ENCODE results near the gene CFAP46. TPM values are rescaled to one million over a fixed set of nuclear protein-coding genes. Genes with fewer than 3 reads are reported as not detected.

CFAP46 gene
- total and polyA plus RNA-seq, 2 experiments from 2014 or later = 2.2 to 2.4 TPM

DNA sequence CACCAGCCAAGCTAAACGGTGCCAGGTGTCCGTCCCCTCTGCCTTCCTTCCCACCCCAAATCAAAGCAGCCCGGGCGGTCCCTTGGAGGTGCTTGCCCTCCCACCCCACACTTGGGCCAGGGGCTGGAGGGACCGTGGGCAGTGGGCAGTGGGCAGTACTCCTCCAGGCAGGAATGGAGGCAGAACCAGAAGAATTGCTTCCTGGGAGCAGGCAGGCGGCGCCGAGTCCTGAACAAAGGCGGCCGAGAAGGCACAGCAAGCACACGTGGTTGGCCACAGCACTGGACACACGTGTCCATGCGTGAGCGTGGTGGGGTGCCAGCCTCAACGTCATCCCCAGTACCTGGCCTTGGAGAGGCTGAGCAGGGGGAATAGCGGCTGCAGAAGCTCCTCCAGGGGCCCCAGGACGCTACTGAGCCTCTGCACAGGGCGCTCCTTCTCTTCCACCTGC lies 108.0 kb downstream of the CFAP46 start:
- Histone ChIP-seq H3K4me1 (ENCODE audit: insufficient read depth) (no peaks in the 10 kb centered on the region), H3K27ac (no peak overlapping the region), H3K27me3 (peaks cover 21% of the 10 kb centered on the region)

DNA sequence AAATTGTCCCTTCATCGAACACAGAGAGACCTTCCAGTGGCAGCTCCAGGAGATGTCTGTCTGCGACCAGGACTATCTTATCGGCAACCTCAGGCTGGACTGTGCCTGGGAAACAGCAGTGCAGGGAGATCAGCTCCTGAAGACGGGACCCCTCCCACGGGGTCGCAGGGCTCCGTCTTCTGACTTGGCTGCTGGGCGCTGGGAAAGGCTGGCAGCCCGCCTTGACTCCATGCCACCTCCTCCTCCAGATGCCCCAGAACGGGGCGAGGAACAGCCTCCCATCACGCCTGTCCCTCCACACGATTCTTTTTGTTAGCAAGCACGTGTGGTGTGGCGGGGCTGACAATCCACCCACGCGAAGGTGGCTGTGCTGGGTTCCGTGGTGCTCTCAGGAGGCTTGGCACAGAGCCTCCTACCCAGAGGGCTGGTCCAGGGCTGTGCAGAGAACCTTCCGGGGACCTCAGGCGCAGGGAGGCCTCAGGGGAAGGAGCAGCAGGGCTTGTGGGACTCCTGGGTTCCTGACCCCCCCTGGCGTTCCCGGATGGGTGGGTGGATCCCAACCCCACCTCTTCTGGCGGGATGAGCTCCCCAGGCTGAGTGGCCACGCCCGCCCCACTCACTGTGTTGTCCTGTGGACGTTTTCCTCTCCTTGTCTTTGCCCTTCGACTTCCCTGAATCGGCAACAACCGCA lies 108.8 kb downstream of the CFAP46 start:
- Histone ChIP-seq H3K4me3 (no peak overlapping the region), H3K79me2 (no peaks in the 10 kb centered on the region), H3K4me1 (ENCODE audit: insufficient read depth) (no peaks in the 10 kb centered on the region), H3K9me2 (replicated peaks; ENCODE audit: insufficient read depth) (no peaks in the 10 kb centered on the region), H3K9me3 (ENCODE audit: low read depth) (no peaks in the 10 kb centered on the region), H2AFZ (no peak overlapping the region), H4K20me1 (ENCODE audit: insufficient read depth, poor library complexity, severe bottlenecking) (no peaks in the 10 kb centered on the region), H3K36me3 (replicated peaks; ENCODE audit: insufficient read depth, low read depth) (no peaks in the 10 kb centered on the region), H3K27ac (no peak overlapping the region), H3K27me3 (peaks cover 21% of the 10 kb centered on the region), H3K4me2 (no peak overlapping the region)
- WGBS (ENCODE audit: low lambda C conversion rate, missing lambda C conversion rate) = 85% methylated on average over 29 of the region's 29 CpGs
- DNase-seq (ENCODE audit: low spot score) = no peak
- no peak for TF ChIP-seq EZH2phosphoT487 (IDR thresholded peaks at IDR 0.05; ENCODE audit: low read depth, severe bottlenecking, unreplicated experiment)
- TF ChIP-seq, protein P1, sequence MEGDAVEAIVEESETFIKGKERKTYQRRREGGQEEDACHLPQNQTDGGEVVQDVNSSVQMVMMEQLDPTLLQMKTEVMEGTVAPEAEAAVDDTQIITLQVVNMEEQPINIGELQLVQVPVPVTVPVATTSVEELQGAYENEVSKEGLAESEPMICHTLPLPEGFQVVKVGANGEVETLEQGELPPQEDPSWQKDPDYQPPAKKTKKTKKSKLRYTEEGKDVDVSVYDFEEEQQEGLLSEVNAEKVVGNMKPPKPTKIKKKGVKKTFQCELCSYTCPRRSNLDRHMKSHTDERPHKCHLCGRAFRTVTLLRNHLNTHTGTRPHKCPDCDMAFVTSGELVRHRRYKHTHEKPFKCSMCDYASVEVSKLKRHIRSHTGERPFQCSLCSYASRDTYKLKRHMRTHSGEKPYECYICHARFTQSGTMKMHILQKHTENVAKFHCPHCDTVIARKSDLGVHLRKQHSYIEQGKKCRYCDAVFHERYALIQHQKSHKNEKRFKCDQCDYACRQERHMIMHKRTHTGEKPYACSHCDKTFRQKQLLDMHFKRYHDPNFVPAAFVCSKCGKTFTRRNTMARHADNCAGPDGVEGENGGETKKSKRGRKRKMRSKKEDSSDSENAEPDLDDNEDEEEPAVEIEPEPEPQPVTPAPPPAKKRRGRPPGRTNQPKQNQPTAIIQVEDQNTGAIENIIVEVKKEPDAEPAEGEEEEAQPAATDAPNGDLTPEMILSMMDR (IDR thresholded peaks at IDR 0.05; ENCODE audit: poor library complexity) = no peak
- no peak for TF ChIP-seq EZH2 (IDR thresholded peaks at IDR 0.05; ENCODE audit: borderline replicate concordance)

More for the DNA sequence above, 108.0 kb downstream of the CFAP46 start:
- Histone ChIP-seq H2AFZ (no peak overlapping the region), H3K9me3 (ENCODE audit: low read depth) (no peaks in the 10 kb centered on the region), H4K20me1 (ENCODE audit: insufficient read depth, poor library complexity, severe bottlenecking) (no peaks in the 10 kb centered on the region), H3K79me2 (no peaks in the 10 kb centered on the region), H3K36me3 (replicated peaks; ENCODE audit: insufficient read depth, low read depth) (no peaks in the 10 kb centered on the region), H3K4me3 (no peak overlapping the region), H3K4me2 (no peak overlapping the region), H3K9me2 (replicated peaks; ENCODE audit: insufficient read depth) (no peaks in the 10 kb centered on the region)
- DNase-seq (ENCODE audit: low spot score) = no peak
- WGBS (ENCODE audit: low lambda C conversion rate, missing lambda C conversion rate) = 95% methylated on average over 17 of the region's 18 CpGs
- TF ChIP-seq EZH2 (IDR thresholded peaks at IDR 0.05; ENCODE audit: borderline replicate concordance) = no peak
- TF ChIP-seq, protein P1 (IDR thresholded peaks at IDR 0.05; ENCODE audit: poor library complexity) = no peak
- TF ChIP-seq EZH2phosphoT487 (IDR thresholded peaks at IDR 0.05; ENCODE audit: low read depth, severe bottlenecking, unreplicated experiment) = no peak

DNA sequence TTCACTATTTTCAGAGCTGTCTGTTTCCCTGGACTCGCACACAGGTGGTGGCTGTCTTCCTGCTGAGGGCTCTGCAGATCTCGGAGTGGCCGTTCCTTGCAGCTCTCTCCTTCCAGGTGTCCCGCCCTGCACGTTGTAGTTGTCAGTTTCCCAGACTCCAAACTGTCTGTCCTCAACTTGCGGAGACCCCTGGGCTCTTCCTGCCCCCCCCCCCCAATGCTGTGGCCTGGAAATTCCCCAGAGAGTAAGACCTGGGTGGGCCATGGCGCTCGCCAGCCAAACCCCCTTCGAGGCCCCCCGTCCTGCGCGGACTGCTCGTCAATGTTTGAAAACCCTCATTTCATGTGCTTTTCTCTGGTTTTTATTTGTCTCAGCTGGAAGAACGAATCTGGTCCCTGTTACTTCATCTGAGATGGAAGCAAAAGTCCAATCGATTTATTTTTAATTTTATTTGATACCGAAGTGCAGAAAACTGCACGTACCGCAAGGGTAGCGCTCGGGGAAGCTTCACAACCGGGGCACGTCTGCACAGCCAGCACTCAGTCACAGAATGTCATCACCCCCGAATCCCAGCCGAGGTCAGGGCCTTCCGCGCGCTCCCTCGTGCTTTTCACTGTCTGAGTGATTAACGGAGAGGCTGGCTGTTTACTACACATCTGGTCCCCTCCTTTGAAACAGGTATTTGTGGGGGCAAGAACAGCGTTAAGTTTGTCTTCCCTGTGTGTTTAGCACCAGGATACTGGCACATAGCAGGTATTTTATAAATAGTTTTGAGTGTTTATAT lies 110.0 kb downstream of the CFAP46 start:
- Histone ChIP-seq H2AFZ (no peak overlapping the region), H3K4me2 (no peak overlapping the region), H3K9me2 (replicated peaks; ENCODE audit: insufficient read depth) (no peaks in the 10 kb centered on the region), H3K9me3 (ENCODE audit: low read depth) (no peaks in the 10 kb centered on the region), H3K27ac (no peak overlapping the region), H3K4me1 (ENCODE audit: insufficient read depth) (no peaks in the 10 kb centered on the region), H3K36me3 (replicated peaks; ENCODE audit: insufficient read depth, low read depth) (no peaks in the 10 kb centered on the region), H4K20me1 (ENCODE audit: insufficient read depth, poor library complexity, severe bottlenecking) (no peaks in the 10 kb centered on the region), H3K27me3 (peaks cover 21% of the 10 kb centered on the region), H3K4me3 (no peak overlapping the region), H3K79me2 (no peaks in the 10 kb centered on the region)
- DNase-seq (ENCODE audit: low spot score) = no peak
- 82% methylated on average over 29 of the region's 30 CpGs for WGBS (ENCODE audit: low lambda C conversion rate, missing lambda C conversion rate)
- TF ChIP-seq EZH2 (IDR thresholded peaks at IDR 0.05; ENCODE audit: borderline replicate concordance) = no peak
- no peak for TF ChIP-seq EZH2phosphoT487 (IDR thresholded peaks at IDR 0.05; ENCODE audit: low read depth, severe bottlenecking, unreplicated experiment)
- TF ChIP-seq, protein P1 (IDR thresholded peaks at IDR 0.05; ENCODE audit: poor library complexity) = no peak

All from hepatocyte (in vitro differentiated cells).